ENCODE data around the gene UBQLNL.

UBQLNL gene

GRCh38 chr11:5486421-5486820 lies 30.1 kb downstream of the UBQLNL start:
- H3K27ac ChIP-seq (ENCODE audit: extremely low read depth, low read depth, low read length): no peak overlapping the region
- TF ChIP-seq ZNF558 (tag by site-specific recombination; IDR thresholded peaks at IDR 0.05): no peak
- no peak for TF ChIP-seq ZNF335 (tag by site-specific recombination; conservative IDR thresholded peaks at IDR 0.05)
- POLR2A ChIA-PET: no interaction called here
- no peaks in the 10 kb centered on the region for H3K36me3 ChIP-seq (ENCODE audit: control insufficient read depth in 2 of 2, insufficient read depth in 1 of 2, low read length in 2 of 2)
- H3K9me3 ChIP-seq (ENCODE audit: control insufficient read depth, insufficient read depth, low read depth, low read length): no peaks in the 10 kb centered on the region
- no peaks in the 10 kb centered on the region for H3K4me1 ChIP-seq (ENCODE audit: control insufficient read depth, insufficient read depth, low read length)
- CTCF ChIA-PET: interaction anchor here (1.2 kb wide), 1 partner anchor 10 kb away, joined by 8 read pairs; no protein-coding TSS in a partner anchor
- H3K4me3 ChIP-seq (ENCODE audit: low read depth, low read length): no peak overlapping the region

- H3K36me3 ChIP-seq (ENCODE audit: control insufficient read depth in 2 of 2, insufficient read depth in 1 of 2, low read length in 2 of 2): no peaks in the 10 kb centered on the region
- POLR2A ChIA-PET: no interaction called here
- H3K4me3 ChIP-seq (ENCODE audit: low read depth, low read length): no peak overlapping the region
- CTCF ChIA-PET: interaction anchor here (1.2 kb wide), 1 partner anchor 10 kb away, joined by 8 read pairs; no protein-coding TSS in a partner anchor
- TF ChIP-seq IKZF3 (tag by site-specific recombination; IDR thresholded peaks at IDR 0.05) (no peak), ZNF211 (tag by site-specific recombination; IDR thresholded peaks at IDR 0.05; ENCODE audit: low read depth) (no peak), ZBTB11 (tag by site-specific recombination; conservative IDR thresholded peaks at IDR 0.05; ENCODE audit: low read depth) (no peak), ZNF350 (tag by site-specific recombination; IDR thresholded peaks at IDR 0.05) (no peak), ZNF426 (tag by site-specific recombination; IDR thresholded peaks at IDR 0.05) (no peak), WT1 (tag by site-specific recombination; IDR thresholded peaks at IDR 0.05) (no peak), FEZF1 (tag by site-specific recombination; IDR thresholded peaks at IDR 0.05) (no peak)
- no peaks in the 10 kb centered on the region for H3K9me3 ChIP-seq (ENCODE audit: control insufficient read depth, insufficient read depth, low read depth, low read length)
- H3K27ac ChIP-seq (ENCODE audit: extremely low read depth, low read depth, low read length): no peak overlapping the region
- no peaks in the 10 kb centered on the region for H3K4me1 ChIP-seq (ENCODE audit: control insufficient read depth, insufficient read depth, low read length)
Observed at GRCh38 chr11:5486003-5486402, 30.5 kb downstream of the UBQLNL start.

GRCh38 chr11:5476186-5476819 lies 40.2 kb downstream of the UBQLNL start:
- Histone ChIP-seq H3K4me1 (ENCODE audit: control insufficient read depth, insufficient read depth, low read length) (no peaks in the 10 kb centered on the region), H3K4me3 (ENCODE audit: low read depth, low read length) (no peak overlapping the region), H3K9me3 (ENCODE audit: control insufficient read depth, insufficient read depth, low read depth, low read length) (no peaks in the 10 kb centered on the region), H3K27ac (ENCODE audit: extremely low read depth, low read depth, low read length) (no peak overlapping the region), H3K36me3 (ENCODE audit: control insufficient read depth in 2 of 2, insufficient read depth in 1 of 2, low read length in 2 of 2) (no peaks in the 10 kb centered on the region)
- ChIA-PET POLR2A (no interaction called here), CTCF (interaction anchor here (0.6 to 2.6 kb wide), 26 partner anchors 9 to 875 kb away, joined by 3 to 10 read pairs (median 4); no protein-coding TSS in a partner anchor)
- no peak for TF ChIP-seq MYNN (tag by site-specific recombination; IDR thresholded peaks at IDR 0.05; ENCODE audit: borderline replicate concordance)
- TF ChIP-seq ATF2 (tag by site-specific recombination; IDR thresholded peaks at IDR 0.05; ENCODE audit: low read depth): no peak
- no peak for TF ChIP-seq ZNF830 (tag by site-specific recombination; IDR thresholded peaks at IDR 0.05; ENCODE audit: low read depth)
- TF ChIP-seq PRDM1 (tag by site-specific recombination; IDR thresholded peaks at IDR 0.05): no peak
- no peak for TF ChIP-seq ZNF223 (tag by site-specific recombination; IDR thresholded peaks at IDR 0.05)
- TF ChIP-seq ZNF280D (tag by site-specific recombination; IDR thresholded peaks at IDR 0.05): no peak
- no peak for TF ChIP-seq ZBTB21 (tag by site-specific recombination; IDR thresholded peaks at IDR 0.05)
- no peak for TF ChIP-seq ZNF645 (tag by site-specific recombination; IDR thresholded peaks at IDR 0.05)
- peak; percentile 21; the same call in 1 of the 2 replicates for TF ChIP-seq ZNF654 (tag by site-specific recombination; IDR thresholded peaks at IDR 0.05; ENCODE audit: low read depth)

All from HEK293 (cell line).